HCT116 (cell line): ENCODE data around the gene PRKCQ.

Source experiments
- EGR1 ChIP-seq: IDR thresholded peaks from 2 replicates; pipeline ENCODE4 v1.6.1; 2012; ENCODE audit warnings: low read depth
- EZH2 ChIP-seq: fragments of 200-600 bp; sonication (generic); IDR thresholded peaks from 2 replicates; pipeline ENCODE4 v1.6.1; 2017; ENCODE audit warnings: antibody characterized with exemption, mixed run types
- POLR2A ChIP-seq: IDR thresholded peaks from 2 replicates; pipeline ENCODE4 v1.7.0; 2011; ENCODE audit warnings: borderline replicate concordance; ENCODE audit not compliant: insufficient read depth, insufficient read length; ENCODE audit errors: extremely low read depth
- POLR2AphosphoS5 ChIP-seq: IDR thresholded peaks from 2 replicates; pipeline ENCODE4 v1.6.1; 2011; ENCODE audit warnings: mild to moderate bottlenecking, low read depth, low read length, moderate library complexity
- SIN3A ChIP-seq: IDR thresholded peaks from 2 replicates; pipeline ENCODE4 v1.6.1; 2012; ENCODE audit warnings: low read depth
- YY1 ChIP-seq: IDR thresholded peaks from 2 replicates; pipeline ENCODE4 v1.6.1; 2011; ENCODE audit warnings: low read length, low read depth, moderate library complexity, mild to moderate bottlenecking; ENCODE audit not compliant: insufficient replicate concordance; ENCODE audit errors: extremely low read depth
- ZFX ChIP-seq: fragments of 450-650 bp; IDR thresholded peaks from 2 replicates; pipeline ENCODE4 v1.6.1; 2017
- TF ChIP-seq, protein P1 (sequence below): IDR thresholded peaks from 2 replicates; pipeline ENCODE4 v1.6.1; 2012; ENCODE audit warnings: low read depth
- TF ChIP-seq, protein P2 (sequence below), 3 experiments: fragments of 200-600 bp in 1 of 3; sonication (generic) in 1 of 3; IDR thresholded peaks in 2 of 3; conservative IDR thresholded peaks in 1 of 3; 2 replicates each; pipeline ENCODE4 v1.5.1; 2012 to 2017; ENCODE audit warnings: low read depth in 2 of 3, low read length in 2 of 3, antibody characterized with exemption in 1 of 3, borderline replicate concordance in 1 of 3, control low read depth in 1 of 3, mild to moderate bottlenecking in 1 of 3, mixed read lengths in 1 of 3, mixed run types in 1 of 3, moderate library complexity in 1 of 3; ENCODE audit not compliant: insufficient read depth in 1 of 3

DNA sequence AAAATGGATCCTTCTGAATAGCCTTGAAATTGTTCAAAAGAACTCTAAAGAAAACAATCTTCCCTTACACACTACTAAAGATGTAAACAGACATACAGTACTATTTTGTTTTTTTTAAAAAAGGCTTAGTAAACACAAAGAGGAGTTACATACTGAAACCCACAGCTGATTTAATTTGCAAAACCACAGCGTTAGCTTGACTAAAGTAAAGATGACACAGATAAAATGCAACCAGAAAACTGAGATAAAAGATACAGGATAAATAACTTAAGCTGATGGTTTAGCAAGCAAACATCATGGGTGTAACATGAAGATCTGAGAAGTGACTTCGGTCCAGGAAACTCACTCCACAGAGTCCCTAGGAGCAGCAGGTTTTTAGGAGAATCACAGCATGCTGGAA is 21.8 kb downstream of the PRKCQ start:
- TF ChIP-seq, protein P1, sequence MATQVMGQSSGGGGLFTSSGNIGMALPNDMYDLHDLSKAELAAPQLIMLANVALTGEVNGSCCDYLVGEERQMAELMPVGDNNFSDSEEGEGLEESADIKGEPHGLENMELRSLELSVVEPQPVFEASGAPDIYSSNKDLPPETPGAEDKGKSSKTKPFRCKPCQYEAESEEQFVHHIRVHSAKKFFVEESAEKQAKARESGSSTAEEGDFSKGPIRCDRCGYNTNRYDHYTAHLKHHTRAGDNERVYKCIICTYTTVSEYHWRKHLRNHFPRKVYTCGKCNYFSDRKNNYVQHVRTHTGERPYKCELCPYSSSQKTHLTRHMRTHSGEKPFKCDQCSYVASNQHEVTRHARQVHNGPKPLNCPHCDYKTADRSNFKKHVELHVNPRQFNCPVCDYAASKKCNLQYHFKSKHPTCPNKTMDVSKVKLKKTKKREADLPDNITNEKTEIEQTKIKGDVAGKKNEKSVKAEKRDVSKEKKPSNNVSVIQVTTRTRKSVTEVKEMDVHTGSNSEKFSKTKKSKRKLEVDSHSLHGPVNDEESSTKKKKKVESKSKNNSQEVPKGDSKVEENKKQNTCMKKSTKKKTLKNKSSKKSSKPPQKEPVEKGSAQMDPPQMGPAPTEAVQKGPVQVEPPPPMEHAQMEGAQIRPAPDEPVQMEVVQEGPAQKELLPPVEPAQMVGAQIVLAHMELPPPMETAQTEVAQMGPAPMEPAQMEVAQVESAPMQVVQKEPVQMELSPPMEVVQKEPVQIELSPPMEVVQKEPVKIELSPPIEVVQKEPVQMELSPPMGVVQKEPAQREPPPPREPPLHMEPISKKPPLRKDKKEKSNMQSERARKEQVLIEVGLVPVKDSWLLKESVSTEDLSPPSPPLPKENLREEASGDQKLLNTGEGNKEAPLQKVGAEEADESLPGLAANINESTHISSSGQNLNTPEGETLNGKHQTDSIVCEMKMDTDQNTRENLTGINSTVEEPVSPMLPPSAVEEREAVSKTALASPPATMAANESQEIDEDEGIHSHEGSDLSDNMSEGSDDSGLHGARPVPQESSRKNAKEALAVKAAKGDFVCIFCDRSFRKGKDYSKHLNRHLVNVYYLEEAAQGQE = no peak
- no peak for TF ChIP-seq SIN3A
- TF ChIP-seq POLR2A = no peak
- TF ChIP-seq EGR1 = no peak
- TF ChIP-seq, protein P2, sequence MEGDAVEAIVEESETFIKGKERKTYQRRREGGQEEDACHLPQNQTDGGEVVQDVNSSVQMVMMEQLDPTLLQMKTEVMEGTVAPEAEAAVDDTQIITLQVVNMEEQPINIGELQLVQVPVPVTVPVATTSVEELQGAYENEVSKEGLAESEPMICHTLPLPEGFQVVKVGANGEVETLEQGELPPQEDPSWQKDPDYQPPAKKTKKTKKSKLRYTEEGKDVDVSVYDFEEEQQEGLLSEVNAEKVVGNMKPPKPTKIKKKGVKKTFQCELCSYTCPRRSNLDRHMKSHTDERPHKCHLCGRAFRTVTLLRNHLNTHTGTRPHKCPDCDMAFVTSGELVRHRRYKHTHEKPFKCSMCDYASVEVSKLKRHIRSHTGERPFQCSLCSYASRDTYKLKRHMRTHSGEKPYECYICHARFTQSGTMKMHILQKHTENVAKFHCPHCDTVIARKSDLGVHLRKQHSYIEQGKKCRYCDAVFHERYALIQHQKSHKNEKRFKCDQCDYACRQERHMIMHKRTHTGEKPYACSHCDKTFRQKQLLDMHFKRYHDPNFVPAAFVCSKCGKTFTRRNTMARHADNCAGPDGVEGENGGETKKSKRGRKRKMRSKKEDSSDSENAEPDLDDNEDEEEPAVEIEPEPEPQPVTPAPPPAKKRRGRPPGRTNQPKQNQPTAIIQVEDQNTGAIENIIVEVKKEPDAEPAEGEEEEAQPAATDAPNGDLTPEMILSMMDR (IDR thresholded peaks at IDR 0.05 in 2 of 3, conservative IDR thresholded peaks at IDR 0.05 in 1 of 3; ENCODE audit: borderline replicate concordance in 1 of 3, insufficient read depth in 1 of 3, low read depth in 2 of 3, low read length in 2 of 3) = no peak
- TF ChIP-seq POLR2AphosphoS5 = no peak
- no peak for TF ChIP-seq YY1
- no peak for TF ChIP-seq EZH2
- no peak for TF ChIP-seq ZFX
